Measurements from ENCODE around the gene PSMA3. TPM values are rescaled to one million over a fixed set of nuclear protein-coding genes. Genes with fewer than 3 reads are reported as not detected.

Gene PSMA3
- total RNA-seq, 2 donors from 2014 or later: 116 to 182 TPM

GRCh38 chr14:58200846-58201245, 43.8 kb upstream of the PSMA3 start:
- intact Hi-C loops (cut with DNase I): no loop called here
- Histone ChIP-seq H3K9ac (ENCODE audit: low read depth in 2 of 2, low read length in 2 of 2) (peak overlapping the region in 1 of 2 donors; percentile 93), H3K36me3 (no peaks in the 10 kb centered on the region), H3K27ac (no peak overlapping the region), H3K4me3 (peak overlapping the region; percentile 54), H3K27me3 (no peaks in the 10 kb centered on the region), H3K4me1 (no peaks in the 10 kb centered on the region), H3K9me3 (no peaks in the 10 kb centered on the region)
- no peak for DNase-seq
- TF ChIP-seq, protein P1, sequence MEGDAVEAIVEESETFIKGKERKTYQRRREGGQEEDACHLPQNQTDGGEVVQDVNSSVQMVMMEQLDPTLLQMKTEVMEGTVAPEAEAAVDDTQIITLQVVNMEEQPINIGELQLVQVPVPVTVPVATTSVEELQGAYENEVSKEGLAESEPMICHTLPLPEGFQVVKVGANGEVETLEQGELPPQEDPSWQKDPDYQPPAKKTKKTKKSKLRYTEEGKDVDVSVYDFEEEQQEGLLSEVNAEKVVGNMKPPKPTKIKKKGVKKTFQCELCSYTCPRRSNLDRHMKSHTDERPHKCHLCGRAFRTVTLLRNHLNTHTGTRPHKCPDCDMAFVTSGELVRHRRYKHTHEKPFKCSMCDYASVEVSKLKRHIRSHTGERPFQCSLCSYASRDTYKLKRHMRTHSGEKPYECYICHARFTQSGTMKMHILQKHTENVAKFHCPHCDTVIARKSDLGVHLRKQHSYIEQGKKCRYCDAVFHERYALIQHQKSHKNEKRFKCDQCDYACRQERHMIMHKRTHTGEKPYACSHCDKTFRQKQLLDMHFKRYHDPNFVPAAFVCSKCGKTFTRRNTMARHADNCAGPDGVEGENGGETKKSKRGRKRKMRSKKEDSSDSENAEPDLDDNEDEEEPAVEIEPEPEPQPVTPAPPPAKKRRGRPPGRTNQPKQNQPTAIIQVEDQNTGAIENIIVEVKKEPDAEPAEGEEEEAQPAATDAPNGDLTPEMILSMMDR (IDR thresholded peaks at IDR 0.05): no peak

DNA sequence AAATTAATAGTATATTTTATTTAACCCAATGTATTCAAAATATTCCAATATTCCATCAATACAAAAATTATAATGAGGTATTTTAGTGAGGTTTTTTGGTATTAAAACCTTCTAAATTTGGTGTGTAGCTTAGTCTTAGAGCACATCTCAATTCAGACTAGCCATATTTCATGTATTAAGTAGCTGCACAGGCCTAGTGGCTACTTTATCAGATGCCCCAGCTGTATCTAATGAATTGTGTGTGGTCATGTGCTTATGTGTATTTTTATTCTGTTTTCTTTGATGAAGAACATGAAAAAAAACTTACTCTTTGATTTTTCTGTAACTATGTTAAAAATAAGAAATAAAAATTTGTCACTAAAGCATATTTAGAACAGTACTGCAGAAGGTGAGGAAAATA, 31.5 kb upstream of the PSMA3 start:
- intact Hi-C loops (cut with DNase I): no loop called here
- TF ChIP-seq, protein P1 (IDR thresholded peaks at IDR 0.05): no peak
- no peaks in the 10 kb centered on the region for H3K27me3 ChIP-seq
- no peaks in the 10 kb centered on the region for H3K9me3 ChIP-seq
- H3K36me3 ChIP-seq: no peaks in the 10 kb centered on the region
- H3K4me1 ChIP-seq: no peaks in the 10 kb centered on the region
- H3K27ac ChIP-seq: no peak overlapping the region
- no peak for DNase-seq
- H3K9ac ChIP-seq (ENCODE audit: low read depth in 2 of 2, low read length in 2 of 2): no peak overlapping the region
- H3K4me3 ChIP-seq: no peak overlapping the region

DNA sequence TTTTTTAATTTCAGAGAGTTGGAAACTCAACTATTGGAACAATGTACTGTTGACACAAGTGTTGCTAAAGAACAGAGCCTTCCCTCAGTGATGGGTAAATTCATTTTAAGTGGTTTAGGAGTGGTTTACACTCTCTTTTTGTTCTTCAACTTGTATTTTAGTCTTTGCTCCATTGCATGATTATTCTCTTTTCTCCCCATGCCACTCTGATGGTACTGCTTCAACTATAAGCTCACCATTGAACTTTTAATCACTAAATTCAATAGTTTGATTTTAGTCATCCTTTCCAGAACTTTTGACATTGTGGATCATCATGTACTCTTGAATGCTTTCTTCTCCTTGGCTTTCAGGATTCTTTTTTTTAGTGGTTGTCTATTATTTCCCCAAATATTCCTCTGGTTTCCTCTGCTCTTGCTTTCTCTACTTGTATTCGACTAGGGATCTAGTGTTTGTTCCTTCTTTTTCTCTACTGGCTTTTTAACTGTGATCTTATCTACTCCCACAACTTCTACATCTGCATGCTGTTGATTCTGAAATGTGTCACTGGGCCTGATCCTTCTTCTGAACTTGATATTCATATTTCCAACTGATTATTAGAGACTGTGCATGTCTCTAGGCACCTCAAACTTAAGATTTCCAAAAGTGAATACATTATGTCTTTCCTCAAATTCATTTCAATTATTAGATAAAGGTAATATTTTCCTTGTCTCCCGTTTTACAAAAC, 29.3 kb upstream of the PSMA3 start:
- Histone ChIP-seq H3K9me3 (no peaks in the 10 kb centered on the region), H3K27me3 (no peaks in the 10 kb centered on the region), H3K9ac (ENCODE audit: low read depth in 2 of 2, low read length in 2 of 2) (no peak overlapping the region), H3K27ac (no peak overlapping the region), H3K4me1 (no peaks in the 10 kb centered on the region), H3K4me3 (no peak overlapping the region), H3K36me3 (no peaks in the 10 kb centered on the region)
- TF ChIP-seq, protein P1 (IDR thresholded peaks at IDR 0.05): no peak
- intact Hi-C loops (cut with DNase I): no loop called here
- DNase-seq: no peak

GRCh38 chr14:58216544-58216943, 28.1 kb upstream of the PSMA3 start:
- Histone ChIP-seq H3K4me3 (no peak overlapping the region), H3K9ac (ENCODE audit: low read depth in 2 of 2, low read length in 2 of 2) (no peak overlapping the region), H3K27ac (no peak overlapping the region), H3K9me3 (no peaks in the 10 kb centered on the region), H3K27me3 (no peaks in the 10 kb centered on the region), H3K4me1 (no peaks in the 10 kb centered on the region), H3K36me3 (no peaks in the 10 kb centered on the region)
- TF ChIP-seq, protein P1 (IDR thresholded peaks at IDR 0.05): no peak
- no peak for DNase-seq
- intact Hi-C loops (cut with DNase I): no loop called here

DNA sequence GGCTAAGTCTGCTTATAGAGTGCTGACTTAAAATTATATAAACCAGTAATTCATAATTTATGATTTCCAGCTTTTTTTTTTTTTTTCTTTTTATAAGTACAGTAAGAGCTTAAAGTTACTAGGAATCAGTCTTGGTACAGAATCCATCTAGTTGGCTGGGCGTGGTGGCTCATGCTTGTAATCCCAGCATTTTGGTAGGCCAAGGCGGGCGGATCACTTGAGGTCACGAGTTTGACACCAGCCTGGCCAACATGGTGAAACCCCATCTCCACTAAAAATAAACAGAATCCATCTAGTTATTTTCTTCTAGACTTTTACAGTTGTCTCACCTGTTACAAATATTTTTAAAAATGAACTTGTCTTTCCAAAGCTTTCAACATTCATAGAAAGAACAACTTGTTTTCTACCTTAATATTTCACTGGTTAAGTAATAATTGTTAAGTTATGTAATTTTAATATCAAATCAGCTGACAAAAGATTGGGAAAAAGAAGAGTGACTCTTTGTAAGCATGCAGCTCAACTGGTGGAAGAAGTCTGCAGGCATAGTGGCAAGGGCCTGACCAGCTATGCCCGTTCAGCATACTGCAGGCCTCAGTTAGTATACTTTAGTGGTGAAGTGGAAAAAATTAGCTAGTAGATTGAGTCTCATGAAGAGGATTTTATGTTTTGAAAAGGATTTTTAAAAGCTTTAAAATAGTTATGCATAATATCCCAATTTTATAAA, 17.4 kb upstream of the PSMA3 start:
- no peaks in the 10 kb centered on the region for H3K36me3 ChIP-seq
- no peak overlapping the region for H3K4me3 ChIP-seq
- no peak for DNase-seq
- no peaks in the 10 kb centered on the region for H3K4me1 ChIP-seq
- H3K27me3 ChIP-seq: no peaks in the 10 kb centered on the region
- intact Hi-C loops (cut with DNase I): no loop called here
- TF ChIP-seq, protein P1 (IDR thresholded peaks at IDR 0.05): no peak
- H3K27ac ChIP-seq: no peak overlapping the region
- no peak overlapping the region for H3K9ac ChIP-seq (ENCODE audit: low read depth in 2 of 2, low read length in 2 of 2)
- no peaks in the 10 kb centered on the region for H3K9me3 ChIP-seq
